Measurements from ENCODE around the gene GIPC1.
"Not testable (repeated sequence)": the region's sequence is repeated elsewhere in the genome, so short reads cannot be mapped to it uniquely, and the experiment has no call there.

The GIPC1 gene

DNA sequence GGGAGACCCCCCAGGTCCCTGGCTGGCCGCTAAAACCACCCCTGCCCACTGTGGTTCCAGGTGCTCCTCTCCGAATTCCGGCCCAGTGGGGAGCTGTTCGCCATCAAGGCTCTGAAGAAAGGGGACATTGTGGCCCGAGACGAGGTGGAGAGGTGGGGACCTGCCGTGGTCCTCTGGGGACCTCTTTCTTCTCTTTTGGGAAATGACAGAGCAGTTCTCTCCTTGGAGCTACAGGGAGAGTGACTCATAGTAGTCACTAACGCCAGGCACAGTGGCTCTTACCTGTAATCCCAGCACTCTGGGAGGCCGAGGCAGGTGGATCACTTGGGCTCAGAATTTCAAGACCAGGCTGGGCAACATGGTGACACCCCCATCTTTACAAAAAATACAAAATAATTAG is 28.1 kb downstream of the GIPC1 start:
- no peak for TF ChIP-seq CTCF (IDR thresholded peaks at IDR 0.05)
- Histone ChIP-seq H3K27me3 (peaks cover 0 to 6% of the 10 kb centered on the region in 2 donors), H3K9me3 (no peaks in the 10 kb centered on the region), H3K4me1 (peaks cover 8 to 12% (median 11%) of the 10 kb centered on the region in 4 donors), H3K27ac (no peak overlapping the region), H3K4me3 (no peak overlapping the region), H3K36me3 (peaks cover 47 to 86% (median 84%) of the 10 kb centered on the region in 3 donors)
- no peak for DNase-seq
- intact Hi-C loops (cut with DNase I; ENCODE audit: low total_unique reads), result no loop called here

- Histone ChIP-seq H3K4me3 (no peak overlapping the region), H3K27ac (no peak overlapping the region), H3K4me1 (peaks cover 6 to 8% (median 7%) of the 10 kb centered on the region in 4 donors), H3K27me3 (peaks cover 0 to 1% of the 10 kb centered on the region in 2 donors), H3K36me3 (peaks cover 51 to 90% (median 89%) of the 10 kb centered on the region in 3 donors), H3K9me3 (no peaks in the 10 kb centered on the region)
- no peak for TF ChIP-seq CTCF (IDR thresholded peaks at IDR 0.05)
- intact Hi-C loops (cut with DNase I; ENCODE audit: low total_unique reads), result no loop called here
- DNase-seq, result no peak
Measured at GRCh38 chr19:14467391-14467790, 28.5 kb downstream of the GIPC1 start.

GRCh38 chr19:14463747-14464146 is 32.2 kb downstream of the GIPC1 start:
- no peak overlapping the region for H3K4me3 ChIP-seq
- H3K27me3 ChIP-seq, result no peaks in the 10 kb centered on the region
- H3K9me3 ChIP-seq, result no peaks in the 10 kb centered on the region
- no peak for DNase-seq
- H3K4me1 ChIP-seq, result no peaks in the 10 kb centered on the region
- no peak for TF ChIP-seq CTCF (IDR thresholded peaks at IDR 0.05)
- H3K36me3 ChIP-seq, result peaks cover 60 to 86% (median 83%) of the 10 kb centered on the region in 3 donors
- intact Hi-C loops (cut with DNase I; ENCODE audit: low total_unique reads), result no loop called here
- no peak overlapping the region for H3K27ac ChIP-seq

- peaks cover 72 to 87% (median 81%) of the 10 kb centered on the region in 3 donors for H3K36me3 ChIP-seq
- intact Hi-C loops (cut with DNase I; ENCODE audit: low total_unique reads), result not testable (repeated sequence)
Measured at GRCh38 chr19:14462401-14462800, 33.5 kb downstream of the GIPC1 start.

GRCh38 chr19:14460935-14461334 is 35.0 kb downstream of the GIPC1 start:
- H3K4me3 ChIP-seq, result no peak overlapping the region
- H3K36me3 ChIP-seq, result peaks cover 65 to 76% (median 68%) of the 10 kb centered on the region in 3 donors
- no peak for DNase-seq
- intact Hi-C loops (cut with DNase I; ENCODE audit: low total_unique reads), result no loop called here
- no peaks in the 10 kb centered on the region for H3K9me3 ChIP-seq
- H3K4me1 ChIP-seq, result no peaks in the 10 kb centered on the region
- no peak overlapping the region for H3K27ac ChIP-seq
- no peaks in the 10 kb centered on the region for H3K27me3 ChIP-seq
- no peak for TF ChIP-seq CTCF (IDR thresholded peaks at IDR 0.05)

More at GRCh38 chr19:14462401-14462800, 33.5 kb downstream of the GIPC1 start:
- not testable (repeated sequence) for H3K4me3 ChIP-seq, H3K27ac ChIP-seq, DNase-seq, H3K9me3 ChIP-seq, H3K27me3 ChIP-seq, H3K4me1 ChIP-seq

DNA sequence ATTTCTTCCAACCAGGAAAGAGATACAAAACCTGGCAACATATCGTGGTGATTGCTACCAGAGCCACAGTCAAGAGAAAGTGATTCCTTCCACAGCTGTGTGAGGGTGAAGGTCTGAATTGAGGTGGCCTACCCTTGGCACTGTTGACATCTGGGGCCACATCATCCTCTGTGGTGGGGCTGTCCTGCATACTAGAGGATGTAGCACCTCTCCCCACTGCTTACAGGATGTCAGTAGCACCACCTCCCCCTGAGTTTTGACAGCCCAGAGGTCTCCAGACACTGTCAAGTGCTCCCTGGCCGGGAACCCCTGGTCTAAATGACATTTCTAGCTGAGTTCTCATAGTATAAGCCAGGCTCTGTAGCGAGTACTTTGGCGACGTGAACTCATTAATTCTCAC is 36.2 kb downstream of the GIPC1 start:
- no peak for DNase-seq
- TF ChIP-seq CTCF (IDR thresholded peaks at IDR 0.05), result no peak
- no peak overlapping the region for H3K4me3 ChIP-seq
- intact Hi-C loops (cut with DNase I; ENCODE audit: low total_unique reads), result no loop called here
- H3K27ac ChIP-seq, result no peak overlapping the region
- H3K36me3 ChIP-seq, result peaks cover 63 to 76% (median 66%) of the 10 kb centered on the region in 3 donors
- H3K27me3 ChIP-seq, result no peaks in the 10 kb centered on the region
- H3K4me1 ChIP-seq, result no peaks in the 10 kb centered on the region
- no peaks in the 10 kb centered on the region for H3K9me3 ChIP-seq

GRCh38 chr19:14452303-14452702 is 43.6 kb downstream of the GIPC1 start:
- DNase-seq; intact Hi-C loops (cut with DNase I; ENCODE audit: low total_unique reads); H3K4me1 ChIP-seq; H3K27me3 ChIP-seq; H3K9me3 ChIP-seq; H3K27ac ChIP-seq; H3K4me3 ChIP-seq: not testable (repeated sequence)
- peaks cover 54 to 90% (median 72%) of the 10 kb centered on the region in 3 donors for H3K36me3 ChIP-seq
